Measurements from ENCODE around the gene IFT81. TPM values are rescaled to one million over a fixed set of nuclear protein-coding genes. Genes with fewer than 3 reads are reported as not detected.

Gene IFT81
- total and polyA plus RNA-seq, 2 donors (not counting 3 experiments of a cell fraction or from before 2014, with no cell fraction given), result 2.4 to 9.8 TPM

- H3K9me3 ChIP-seq (replicated peaks; ENCODE audit: control insufficient read depth, insufficient read depth, low read length), result no peaks in the 10 kb centered on the region
- POLR2A ChIA-PET, result no interaction called here
- H4K20me1 ChIP-seq (replicated peaks; ENCODE audit: control insufficient read depth, extremely low read depth, insufficient read depth, low read length), result no peaks in the 10 kb centered on the region
- no peaks in the 10 kb centered on the region for H3K36me3 ChIP-seq (ENCODE audit: control insufficient read depth in 2 of 2, extremely low read depth in 1 of 2, insufficient read depth in 2 of 2, low read length in 2 of 2)
- H3K9ac ChIP-seq (replicated peaks; ENCODE audit: extremely low read depth, insufficient read depth, low read length), result no peak overlapping the region
- no peak overlapping the region for H3K27ac ChIP-seq (ENCODE audit: insufficient read depth, low read depth, low read length)
- CTCF ChIA-PET, result no interaction called here
- DNase-seq (ENCODE audit: low read depth, low spot score) (no peak), FAIRE-seq (no peak)
- TF ChIP-seq MYC (IDR thresholded peaks at IDR 0.05; ENCODE audit: low read depth, low read length) (no peak), POLR2AphosphoS5 (IDR thresholded peaks at IDR 0.05; ENCODE audit: insufficient read depth, low read depth, low read length) (no peak), MAX (IDR thresholded peaks at IDR 0.05; ENCODE audit: insufficient read depth, insufficient read length) (no peak), JUN (IDR thresholded peaks at IDR 0.05; ENCODE audit: borderline replicate concordance, insufficient read depth, insufficient read length, low read depth) (no peak), EZH2 (IDR thresholded peaks at IDR 0.05; ENCODE audit: borderline replicate concordance, low read depth, low read length, severe bottlenecking) (no peak), FOS (IDR thresholded peaks at IDR 0.05; ENCODE audit: borderline replicate concordance, insufficient read depth, low read length) (no peak), POLR2A (IDR thresholded peaks at IDR 0.05; ENCODE audit: low read depth, low read length) (no peak), GATA2 (IDR thresholded peaks at IDR 0.05; ENCODE audit: insufficient read depth, insufficient read length, low read depth, low read length) (no peak), CTCF (IDR thresholded peaks at IDR 0.05; ENCODE audit: extremely low read depth in 1 of 2, insufficient read depth in 1 of 2, low read depth in 1 of 2, low read length in 2 of 2) (no peak)
- no peak overlapping the region for H2AFZ ChIP-seq (ENCODE audit: low read depth, low read length)
- no peaks in the 10 kb centered on the region for H3K79me2 ChIP-seq (ENCODE audit: control insufficient read depth, insufficient read depth, low read length)
- H3K4me2 ChIP-seq (ENCODE audit: insufficient read depth, low read length), result no peak overlapping the region
- intact Hi-C loops (cut with micrococcal nuclease) (no loop called here), dilution Hi-C loops (cut with MboI; ENCODE audit: extremely low pct_ligation_motif_present, low sequenced_read_pairs) (no loop called here)
- H3K4me1 ChIP-seq (ENCODE audit: control insufficient read depth, extremely low read depth, insufficient read depth, low read length), result no peaks in the 10 kb centered on the region
- no peaks in the 10 kb centered on the region for H3K9me1 ChIP-seq (replicated peaks; ENCODE audit: control insufficient read depth, extremely low read depth, insufficient read depth, low read length)
- H3K4me3 ChIP-seq (replicated peaks in 1 of 3; ENCODE audit: insufficient read depth in 1 of 3, low read depth in 1 of 3, low read length in 3 of 3), result no peak overlapping the region
- no peaks in the 10 kb centered on the region for H3K27me3 ChIP-seq (ENCODE audit: control insufficient read depth in 2 of 2, insufficient read depth in 2 of 2, low read length in 2 of 2)
- no TSS peak for BruUV-seq (replicated peaks)
These were observed 127.2 kb downstream of the IFT81 start for GRCh38 chr12:110251381-110251780.

Measured in endothelial cell of umbilical vein (primary cell).